ENCODE measurements around the gene NDUFV3. TPM values are rescaled to one million over a fixed set of nuclear protein-coding genes. Genes with fewer than 3 reads are reported as not detected.
A peak's percentile ranks its signal among the peaks of the same experiment; 100 is the strongest.

NDUFV3 gene
- total RNA-seq, 1 donor from 2014 or later = 41.3 TPM

DNA sequence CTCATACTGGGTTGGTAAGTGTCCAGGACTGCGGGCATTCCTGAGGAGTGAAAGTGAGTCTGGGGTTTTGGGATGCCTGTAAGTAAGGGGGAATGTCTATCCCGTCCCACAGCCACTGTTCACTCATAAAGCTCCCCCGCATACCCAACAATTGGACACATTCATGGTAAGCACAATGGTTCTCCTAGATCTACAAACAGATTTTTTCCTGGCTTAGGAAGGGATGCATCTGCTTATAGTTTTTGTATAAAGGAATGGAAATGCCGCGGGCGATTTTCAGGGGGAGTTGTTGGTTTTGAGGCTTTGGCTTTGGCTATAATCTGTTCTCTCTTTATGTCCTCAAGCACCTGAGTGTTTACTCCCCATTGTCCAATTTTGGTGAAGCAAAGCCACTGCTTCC lies 25.2 kb downstream of the NDUFV3 start:
- Mint-ChIP-seq H3K9me3 (ENCODE audit: unreplicated experiment) (no peaks in the 10 kb centered on the region), H3K4me3 (ENCODE audit: unreplicated experiment) (no peak overlapping the region), H3K27ac (ENCODE audit: unreplicated experiment) (no peak overlapping the region), H3K27me3 (ENCODE audit: unreplicated experiment) (no peaks in the 10 kb centered on the region), H3K4me1 (ENCODE audit: unreplicated experiment) (peaks cover 2% of the 10 kb centered on the region), H3K36me3 (ENCODE audit: unreplicated experiment) (no peaks in the 10 kb centered on the region)
- TF ChIP-seq, protein P1, sequence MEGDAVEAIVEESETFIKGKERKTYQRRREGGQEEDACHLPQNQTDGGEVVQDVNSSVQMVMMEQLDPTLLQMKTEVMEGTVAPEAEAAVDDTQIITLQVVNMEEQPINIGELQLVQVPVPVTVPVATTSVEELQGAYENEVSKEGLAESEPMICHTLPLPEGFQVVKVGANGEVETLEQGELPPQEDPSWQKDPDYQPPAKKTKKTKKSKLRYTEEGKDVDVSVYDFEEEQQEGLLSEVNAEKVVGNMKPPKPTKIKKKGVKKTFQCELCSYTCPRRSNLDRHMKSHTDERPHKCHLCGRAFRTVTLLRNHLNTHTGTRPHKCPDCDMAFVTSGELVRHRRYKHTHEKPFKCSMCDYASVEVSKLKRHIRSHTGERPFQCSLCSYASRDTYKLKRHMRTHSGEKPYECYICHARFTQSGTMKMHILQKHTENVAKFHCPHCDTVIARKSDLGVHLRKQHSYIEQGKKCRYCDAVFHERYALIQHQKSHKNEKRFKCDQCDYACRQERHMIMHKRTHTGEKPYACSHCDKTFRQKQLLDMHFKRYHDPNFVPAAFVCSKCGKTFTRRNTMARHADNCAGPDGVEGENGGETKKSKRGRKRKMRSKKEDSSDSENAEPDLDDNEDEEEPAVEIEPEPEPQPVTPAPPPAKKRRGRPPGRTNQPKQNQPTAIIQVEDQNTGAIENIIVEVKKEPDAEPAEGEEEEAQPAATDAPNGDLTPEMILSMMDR (IDR thresholded peaks at IDR 0.05) = no peak
- DNase-seq (ENCODE audit: extremely low spot score, unreplicated experiment) = no peak

DNA sequence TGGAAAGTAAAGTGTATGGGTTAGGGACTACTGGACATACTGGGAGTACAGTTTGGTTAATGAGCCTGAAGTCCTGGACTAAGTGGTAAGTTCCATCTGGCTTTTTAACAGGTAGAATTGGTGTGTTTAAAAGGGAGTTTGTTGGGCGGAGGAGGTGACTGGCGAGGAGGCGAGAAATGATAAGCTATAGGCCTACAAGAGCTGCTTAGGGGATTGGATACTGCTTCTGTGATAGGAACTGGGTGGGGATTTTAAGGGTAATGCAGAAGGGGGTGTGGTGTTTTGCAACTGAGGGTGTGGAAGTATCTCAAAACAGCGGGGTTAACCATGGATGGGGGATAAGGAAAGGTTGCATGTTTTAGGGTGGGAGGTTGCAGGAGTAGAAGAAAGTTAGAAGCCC lies 28.8 kb downstream of the NDUFV3 start:
- Mint-ChIP-seq H3K9me3 (ENCODE audit: unreplicated experiment) (no peaks in the 10 kb centered on the region), H3K36me3 (ENCODE audit: unreplicated experiment) (no peaks in the 10 kb centered on the region), H3K4me3 (ENCODE audit: unreplicated experiment) (no peak overlapping the region), H3K27me3 (ENCODE audit: unreplicated experiment) (no peaks in the 10 kb centered on the region), H3K27ac (ENCODE audit: unreplicated experiment) (no peak overlapping the region), H3K4me1 (ENCODE audit: unreplicated experiment) (peaks cover 11% of the 10 kb centered on the region)
- TF ChIP-seq, protein P1 (IDR thresholded peaks at IDR 0.05) = no peak
- no peak for DNase-seq (ENCODE audit: extremely low spot score, unreplicated experiment)

DNA sequence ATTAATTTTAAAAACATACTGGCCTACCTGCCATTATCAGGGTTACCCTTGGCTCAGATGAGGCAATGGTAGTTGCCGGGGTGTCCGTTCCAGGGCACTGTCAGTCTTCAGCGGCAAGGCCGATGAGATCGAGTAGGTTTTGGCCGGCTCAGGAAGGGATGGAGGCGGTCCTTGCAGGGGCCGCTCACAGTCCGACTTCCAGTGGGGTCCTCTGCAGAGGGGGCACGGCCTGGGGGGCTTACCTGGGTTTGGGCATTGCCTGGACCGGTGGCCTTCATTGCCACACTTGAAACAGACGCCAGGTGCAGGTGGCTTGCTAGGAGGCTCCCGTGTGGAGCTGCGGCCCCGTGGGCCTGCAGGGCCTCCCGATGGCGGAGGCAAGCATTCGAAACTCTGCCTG lies 29.8 kb downstream of the NDUFV3 start:
- Mint-ChIP-seq H3K36me3 (ENCODE audit: unreplicated experiment) (no peaks in the 10 kb centered on the region), H3K9me3 (ENCODE audit: unreplicated experiment) (no peaks in the 10 kb centered on the region), H3K4me3 (ENCODE audit: unreplicated experiment) (no peak overlapping the region), H3K27me3 (ENCODE audit: unreplicated experiment) (no peaks in the 10 kb centered on the region), H3K4me1 (ENCODE audit: unreplicated experiment) (peaks cover 11% of the 10 kb centered on the region), H3K27ac (ENCODE audit: unreplicated experiment) (no peak overlapping the region)
- no peak for DNase-seq (ENCODE audit: extremely low spot score, unreplicated experiment)
- TF ChIP-seq, protein P1 (IDR thresholded peaks at IDR 0.05) = no peak

DNA sequence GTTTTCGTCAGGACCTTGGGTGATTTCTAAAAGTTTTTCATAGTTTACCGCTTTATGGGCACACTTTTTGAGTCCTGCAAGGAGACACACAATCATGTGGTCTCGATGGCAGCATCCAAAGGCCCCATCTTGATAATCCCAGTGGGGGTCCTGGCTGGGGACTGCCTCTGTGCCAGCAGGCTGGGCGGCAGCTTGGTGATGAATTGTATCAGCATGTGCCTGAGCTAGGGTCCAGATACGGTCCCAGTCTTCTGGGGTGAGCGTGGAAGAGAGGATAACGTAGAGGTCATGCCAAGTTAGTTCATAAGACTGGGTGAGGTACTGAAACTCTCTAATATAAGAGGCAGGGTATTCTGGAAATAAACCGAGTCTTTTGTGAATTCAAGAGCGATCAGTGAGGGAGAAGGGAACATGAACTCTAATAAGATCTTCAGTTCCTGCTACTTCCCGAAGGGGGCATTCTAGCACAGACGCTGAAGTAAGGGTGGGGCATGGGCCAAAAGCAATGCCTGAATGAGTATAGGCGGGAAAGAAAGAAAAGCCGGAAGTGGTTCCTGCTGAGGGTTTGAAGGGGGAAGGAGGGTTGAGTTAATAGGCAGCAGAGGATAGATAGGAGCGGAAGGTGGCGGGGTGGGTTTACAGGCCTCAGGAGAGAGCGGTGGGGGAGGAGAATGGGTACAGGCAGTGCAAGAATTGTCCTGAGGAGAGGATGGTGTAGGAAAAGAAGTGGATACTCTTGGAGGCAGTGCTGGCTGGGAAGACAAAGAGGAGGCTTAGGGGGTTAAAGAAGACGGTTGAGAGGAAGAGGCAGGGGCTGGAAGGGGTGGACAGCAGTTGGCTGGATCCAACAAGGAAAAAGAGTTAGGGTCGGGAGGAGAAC lies 30.7 kb downstream of the NDUFV3 start:
- Mint-ChIP-seq H3K4me1 (ENCODE audit: unreplicated experiment) (peaks cover 11% of the 10 kb centered on the region), H3K9me3 (ENCODE audit: unreplicated experiment) (no peaks in the 10 kb centered on the region), H3K27me3 (ENCODE audit: unreplicated experiment) (no peaks in the 10 kb centered on the region), H3K4me3 (ENCODE audit: unreplicated experiment) (peak overlapping the region; percentile 20), H3K27ac (ENCODE audit: unreplicated experiment) (peak overlapping the region; percentile 33), H3K36me3 (ENCODE audit: unreplicated experiment) (no peaks in the 10 kb centered on the region)
- TF ChIP-seq, protein P1 (IDR thresholded peaks at IDR 0.05) = peak; percentile 70
- peak; percentile 89 for DNase-seq (ENCODE audit: extremely low spot score, unreplicated experiment)

DNA sequence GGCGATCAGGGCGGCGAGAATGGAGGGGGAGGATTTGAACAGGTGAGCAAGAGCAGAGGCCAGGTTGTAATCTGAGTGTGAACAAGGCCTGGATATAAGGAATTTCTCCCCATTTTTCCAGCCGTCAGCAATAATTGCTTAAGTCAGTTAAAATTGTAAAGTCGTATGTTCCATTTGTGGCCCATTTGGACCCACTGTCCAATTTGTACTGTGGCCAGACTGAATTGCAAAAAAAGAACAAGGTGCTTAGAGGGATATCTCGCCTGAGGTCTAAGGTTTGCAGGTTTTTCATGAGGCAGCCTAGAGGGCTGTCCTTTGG lies 31.3 kb downstream of the NDUFV3 start:
- Mint-ChIP-seq H3K27me3 (ENCODE audit: unreplicated experiment) (no peaks in the 10 kb centered on the region), H3K4me1 (ENCODE audit: unreplicated experiment) (peaks cover 11% of the 10 kb centered on the region), H3K9me3 (ENCODE audit: unreplicated experiment) (no peaks in the 10 kb centered on the region), H3K4me3 (ENCODE audit: unreplicated experiment) (no peak overlapping the region), H3K27ac (ENCODE audit: unreplicated experiment) (no peak overlapping the region), H3K36me3 (ENCODE audit: unreplicated experiment) (no peaks in the 10 kb centered on the region)
- no peak for DNase-seq (ENCODE audit: extremely low spot score, unreplicated experiment)
- TF ChIP-seq, protein P1 (IDR thresholded peaks at IDR 0.05) = no peak

Data from osteocyte (in vitro differentiated cells).